GM18526 (cell line): ENCODE measurements around the gene UBXN1.

Experiments
- POLR2A ChIP-seq: IDR thresholded peaks from 3 replicates; pipeline ENCODE4 v1.6.1; 2011; ENCODE audit not compliant: insufficient read length; ENCODE audit errors: extremely low read depth

Gene UBXN1

GRCh38 chr11:62715150-62716130, 36.6 kb upstream of the UBXN1 start:
- TF ChIP-seq POLR2A = no peak

- TF ChIP-seq POLR2A = no peak
Observed at GRCh38 chr11:62713343-62713742, 34.5 kb upstream of the UBXN1 start.

DNA sequence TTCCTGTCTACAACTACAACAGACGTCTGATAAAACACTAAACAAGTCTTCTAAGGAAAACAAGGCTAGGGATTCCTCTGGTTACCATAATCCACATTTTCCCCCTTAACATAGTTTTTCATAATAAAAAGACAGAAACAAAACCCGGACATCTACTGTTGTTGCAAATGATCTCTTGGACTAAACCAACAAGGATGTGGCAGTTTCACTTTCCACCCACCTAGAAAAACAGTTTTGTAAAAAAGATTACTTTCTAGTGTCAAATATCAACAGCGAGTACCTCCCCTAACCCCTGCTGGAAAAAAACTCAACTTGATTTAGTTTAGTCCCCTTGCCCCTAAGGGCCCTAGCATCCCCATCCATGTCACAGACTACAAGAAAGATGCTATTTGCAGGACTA, 34.0 kb upstream of the UBXN1 start:
- no peak for TF ChIP-seq POLR2A

GRCh38 chr11:62712276-62712812, 33.5 kb upstream of the UBXN1 start:
- no peak for TF ChIP-seq POLR2A

GRCh38 chr11:62710001-62710345, 31.1 kb upstream of the UBXN1 start:
- no peak for TF ChIP-seq POLR2A

DNA sequence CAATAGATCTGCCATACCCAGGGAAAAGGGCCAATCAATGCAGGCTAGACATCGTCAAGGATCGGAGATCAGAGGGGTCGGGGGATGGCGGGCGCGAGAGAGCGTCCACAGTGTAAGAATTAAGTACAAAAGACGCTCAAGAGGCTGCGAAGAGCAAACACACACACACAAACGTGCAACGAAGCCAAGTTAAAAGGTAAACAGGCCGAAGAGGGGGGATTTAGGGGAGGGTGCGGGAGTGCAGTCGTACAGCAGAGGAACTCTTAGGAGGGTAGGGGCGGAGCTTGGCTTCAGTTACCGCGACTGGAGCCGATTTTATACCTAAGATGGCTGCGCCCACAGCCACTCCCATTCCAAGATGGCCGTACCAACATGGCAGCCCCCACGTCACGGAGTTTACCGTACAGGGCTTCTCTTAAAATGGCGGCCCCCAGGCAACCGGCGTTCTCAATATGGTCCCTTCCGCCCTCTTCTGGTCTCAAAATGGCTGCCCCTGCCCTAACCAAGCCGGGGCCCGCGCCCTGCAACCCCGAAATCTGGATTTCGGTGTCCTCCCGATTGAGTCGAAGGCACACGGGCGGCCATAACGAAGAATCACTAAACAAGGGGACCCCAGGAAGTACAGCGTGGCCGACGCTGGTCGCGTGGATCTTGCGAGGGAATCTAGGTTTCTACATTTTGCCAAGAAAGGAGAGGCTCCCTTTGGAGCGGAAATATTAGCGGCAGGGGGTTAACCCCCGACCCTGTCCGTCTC, 30.6 kb upstream of the UBXN1 start:
- peak; percentile 58 for TF ChIP-seq POLR2A

DNA sequence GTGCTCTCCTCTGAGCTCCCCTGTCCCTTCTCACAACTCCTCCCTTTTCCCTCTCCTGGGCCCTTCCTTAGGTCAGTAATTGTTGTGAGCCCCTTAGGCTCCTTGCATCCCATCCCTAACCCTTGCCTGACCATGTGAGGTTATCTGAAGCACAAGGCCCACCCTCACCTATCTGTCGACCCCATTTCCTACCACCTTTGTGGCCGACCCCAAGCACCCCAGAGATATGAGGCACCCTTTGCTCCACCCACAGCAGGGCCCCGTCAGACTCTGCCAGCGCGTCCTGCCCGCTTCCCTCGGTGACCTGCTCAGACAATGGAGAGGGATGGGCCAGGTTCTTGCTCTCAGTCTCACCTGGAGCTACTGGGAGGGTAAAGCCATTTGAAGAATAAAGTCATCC, 29.9 kb upstream of the UBXN1 start:
- no peak for TF ChIP-seq POLR2A

- TF ChIP-seq POLR2A = no peak
Observed at GRCh38 chr11:62708392-62708791, 29.5 kb upstream of the UBXN1 start.

- TF ChIP-seq POLR2A = no peak
Observed at GRCh38 chr11:62707277-62707861, 28.5 kb upstream of the UBXN1 start, which contains the start of the genes BSCL2 and GNG3. TSS of gene BSCL2 (minus strand) at chr11:62707424. CDS start at chr11:62707195, 229 bp downstream. TSS of gene GNG3 (plus strand) at chr11:62707676. CDS start at chr11:62708296, 620 bp downstream.

DNA sequence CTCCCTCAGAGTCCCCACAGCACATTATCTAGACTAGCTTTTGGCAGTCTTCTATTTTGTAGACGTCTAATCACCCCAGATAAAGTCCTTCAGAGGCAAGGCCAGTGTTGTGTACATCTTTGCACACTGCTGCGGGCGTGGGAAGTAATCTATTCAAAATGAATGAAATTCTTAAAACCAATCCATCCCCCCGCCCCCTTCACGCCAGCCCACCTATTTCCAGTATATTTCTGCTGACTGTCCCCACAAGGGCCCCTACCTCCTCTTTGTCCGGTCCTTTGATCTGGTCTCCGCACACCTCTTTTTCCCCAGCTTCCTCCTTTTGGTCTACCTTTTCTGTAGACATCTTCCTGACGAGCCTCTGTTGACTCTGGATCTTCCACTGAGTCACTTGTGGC, 28.0 kb upstream of the UBXN1 start:
- TF ChIP-seq POLR2A = no peak

- TF ChIP-seq POLR2A = peak; percentile 56
Observed at GRCh38 chr11:62705880-62706849, 27.3 kb upstream of the UBXN1 start.

DNA sequence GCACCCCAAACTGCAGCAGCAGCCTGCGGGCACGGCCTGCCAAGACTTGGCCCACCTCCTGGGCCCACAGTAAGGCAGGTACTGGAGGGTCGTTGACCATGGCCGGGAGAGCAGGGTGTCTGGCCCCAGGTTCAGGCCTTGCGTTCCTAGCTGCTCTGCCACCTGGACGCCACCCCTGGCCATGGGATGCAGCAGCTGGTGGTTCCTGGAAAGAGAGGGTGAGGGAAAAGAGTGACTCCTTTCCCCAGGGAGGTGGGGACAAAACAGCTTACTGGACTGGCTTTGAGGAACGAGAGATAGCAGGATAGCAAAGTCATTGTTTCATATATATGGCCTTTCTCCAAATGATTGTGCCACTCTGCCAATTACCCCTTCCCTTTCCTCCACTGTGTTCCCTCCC, 26.5 kb upstream of the UBXN1 start:
- no peak for TF ChIP-seq POLR2A

DNA sequence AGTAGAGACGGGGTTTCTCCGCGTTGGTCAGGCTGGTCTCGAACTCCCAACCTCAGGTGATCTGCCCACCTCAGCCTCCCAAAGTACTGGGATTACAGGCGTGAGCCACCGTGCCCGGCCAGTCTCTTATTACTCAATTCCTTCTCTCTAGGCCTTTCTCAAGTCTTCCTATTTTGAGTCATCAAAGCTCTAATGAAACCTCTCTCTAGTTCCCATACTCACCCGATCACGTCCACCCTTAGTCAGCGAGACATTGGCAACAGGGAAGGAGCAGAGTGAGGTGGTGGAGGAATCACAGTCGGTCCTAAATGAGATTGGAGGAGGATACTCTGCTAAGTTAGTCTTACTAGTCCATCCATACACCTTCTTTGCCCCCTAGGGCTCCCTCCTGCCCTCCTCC, 23.4 kb upstream of the UBXN1 start:
- TF ChIP-seq POLR2A = no peak

GRCh38 chr11:62694455-62695167, 15.7 kb upstream of the UBXN1 start:
- TF ChIP-seq POLR2A = no peak
